ENCODE data around the gene VSTM2L.

DNA sequence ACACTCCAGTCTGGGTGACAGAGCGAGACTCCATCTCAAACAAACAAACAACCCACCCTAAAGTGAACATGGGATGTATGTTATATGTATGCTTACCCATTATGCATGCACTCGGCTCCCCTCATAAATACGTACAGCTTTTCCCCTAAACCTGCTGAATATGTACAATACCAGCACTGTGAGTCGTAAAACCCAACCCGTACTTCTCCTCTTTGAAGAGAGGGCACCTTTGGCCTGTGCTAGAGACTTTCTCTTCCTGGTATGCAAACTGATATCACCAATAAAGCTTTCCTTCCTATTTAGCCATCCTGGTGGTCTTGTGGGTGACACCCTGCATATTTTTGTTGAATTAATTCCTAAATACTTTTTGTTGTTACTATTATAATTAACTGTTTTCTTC lies 51.3 kb downstream of the VSTM2L start:
- TF ChIP-seq POLR2AphosphoS5 (IDR thresholded peaks at IDR 0.05; ENCODE audit: low read depth, low read length) = no peak
- TF ChIP-seq POLR2A (IDR thresholded peaks at IDR 0.05; ENCODE audit: low read depth, low read length) = no peak
- no peak for TF ChIP-seq TAF1 (IDR thresholded peaks at IDR 0.05; ENCODE audit: borderline replicate concordance, low read depth, low read length)

All from GM12892 (cell line).